ENCODE data around the gene GLIS1.

Gene GLIS1

DNA sequence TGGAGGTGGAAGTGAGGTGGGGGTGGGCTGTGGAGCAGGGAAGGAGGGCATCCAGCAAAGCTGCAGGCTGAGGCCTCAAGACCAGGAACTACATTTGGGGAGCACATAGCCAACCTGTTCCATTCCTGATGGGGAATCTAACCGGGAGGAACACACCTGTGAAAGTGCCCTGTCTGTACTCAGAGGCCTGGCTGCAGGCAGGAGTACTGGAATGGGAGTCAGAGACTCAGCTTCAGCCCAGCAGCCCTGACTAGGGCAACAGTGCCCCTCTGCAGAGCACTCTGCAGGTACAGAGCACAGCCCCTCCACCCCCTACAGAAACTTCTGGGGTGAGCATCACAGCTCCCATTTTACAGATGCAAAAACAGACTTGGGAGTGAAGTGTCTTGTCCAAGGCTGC lies 153.4 kb downstream of the GLIS1 start:
- Histone ChIP-seq H3K36me3 (replicated peaks; ENCODE audit: insufficient read depth, low read length) (no peaks in the 10 kb centered on the region), H3K4me1 (ENCODE audit: low read length) (peaks cover 17% of the 10 kb centered on the region), H2AFZ (ENCODE audit: low read length) (no peak overlapping the region; the same call in 1 of the 2 replicates), H3K4me2 (ENCODE audit: low read depth, low read length) (peak overlapping the region; percentile 12; the same call in 1 of the 2 replicates), H3K9ac (ENCODE audit: low read length) (no peak overlapping the region), H3K27me3 (replicated peaks; ENCODE audit: insufficient read depth, low read length) (no peaks in the 10 kb centered on the region), H4K20me1 (ENCODE audit: insufficient read depth, low read length) (no peaks in the 10 kb centered on the region), H3K9me3 (replicated peaks; ENCODE audit: insufficient read depth, low read length) (no peaks in the 10 kb centered on the region), H3K79me2 (ENCODE audit: low read length) (no peaks in the 10 kb centered on the region), H3K9me2 (replicated peaks; ENCODE audit: insufficient read depth, low read length) (no peaks in the 10 kb centered on the region), H3K4me3 (ENCODE audit: low read length) (no peak overlapping the region), H3F3A (ENCODE audit: insufficient read depth, low read length) (no peaks in the 10 kb centered on the region), H3K27ac (ENCODE audit: low read length) (no peak overlapping the region)
- no peak for DNase-seq
- no peak for TF ChIP-seq EZH2 (optimal IDR thresholded peaks at IDR 0.05; ENCODE audit: low read depth, low read length)
- TF ChIP-seq, protein P1, sequence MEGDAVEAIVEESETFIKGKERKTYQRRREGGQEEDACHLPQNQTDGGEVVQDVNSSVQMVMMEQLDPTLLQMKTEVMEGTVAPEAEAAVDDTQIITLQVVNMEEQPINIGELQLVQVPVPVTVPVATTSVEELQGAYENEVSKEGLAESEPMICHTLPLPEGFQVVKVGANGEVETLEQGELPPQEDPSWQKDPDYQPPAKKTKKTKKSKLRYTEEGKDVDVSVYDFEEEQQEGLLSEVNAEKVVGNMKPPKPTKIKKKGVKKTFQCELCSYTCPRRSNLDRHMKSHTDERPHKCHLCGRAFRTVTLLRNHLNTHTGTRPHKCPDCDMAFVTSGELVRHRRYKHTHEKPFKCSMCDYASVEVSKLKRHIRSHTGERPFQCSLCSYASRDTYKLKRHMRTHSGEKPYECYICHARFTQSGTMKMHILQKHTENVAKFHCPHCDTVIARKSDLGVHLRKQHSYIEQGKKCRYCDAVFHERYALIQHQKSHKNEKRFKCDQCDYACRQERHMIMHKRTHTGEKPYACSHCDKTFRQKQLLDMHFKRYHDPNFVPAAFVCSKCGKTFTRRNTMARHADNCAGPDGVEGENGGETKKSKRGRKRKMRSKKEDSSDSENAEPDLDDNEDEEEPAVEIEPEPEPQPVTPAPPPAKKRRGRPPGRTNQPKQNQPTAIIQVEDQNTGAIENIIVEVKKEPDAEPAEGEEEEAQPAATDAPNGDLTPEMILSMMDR (IDR thresholded peaks at IDR 0.05; ENCODE audit: low read length): no peak
- no peak for TF ChIP-seq EZH2phosphoT487 (IDR thresholded peaks at IDR 0.05; ENCODE audit: low read length)

GRCh38 chr1:53585129-53585528 lies 153.8 kb downstream of the GLIS1 start:
- H3K4me3 ChIP-seq (ENCODE audit: low read length): no peak overlapping the region
- H3K4me2 ChIP-seq (ENCODE audit: low read depth, low read length): peak overlapping the region; percentile 12; the same call in 1 of the 2 replicates
- H3K36me3 ChIP-seq (replicated peaks; ENCODE audit: insufficient read depth, low read length): no peaks in the 10 kb centered on the region
- no peaks in the 10 kb centered on the region for H3K9me2 ChIP-seq (replicated peaks; ENCODE audit: insufficient read depth, low read length)
- no peak overlapping the region for H3K9ac ChIP-seq (ENCODE audit: low read length)
- peaks cover 17% of the 10 kb centered on the region for H3K4me1 ChIP-seq (ENCODE audit: low read length)
- H3F3A ChIP-seq (ENCODE audit: insufficient read depth, low read length): no peaks in the 10 kb centered on the region
- no peaks in the 10 kb centered on the region for H4K20me1 ChIP-seq (ENCODE audit: insufficient read depth, low read length)
- H3K79me2 ChIP-seq (ENCODE audit: low read length): no peaks in the 10 kb centered on the region
- no peaks in the 10 kb centered on the region for H3K9me3 ChIP-seq (replicated peaks; ENCODE audit: insufficient read depth, low read length)
- no peak overlapping the region; the same call in 1 of the 2 replicates for H2AFZ ChIP-seq (ENCODE audit: low read length)
- no peak overlapping the region for H3K27ac ChIP-seq (ENCODE audit: low read length)
- TF ChIP-seq EZH2 (optimal IDR thresholded peaks at IDR 0.05; ENCODE audit: low read depth, low read length) (no peak), EZH2phosphoT487 (IDR thresholded peaks at IDR 0.05; ENCODE audit: low read length) (no peak)
- TF ChIP-seq, protein P1 (IDR thresholded peaks at IDR 0.05; ENCODE audit: low read length): no peak
- DNase-seq: peak; percentile 91
- H3K27me3 ChIP-seq (replicated peaks; ENCODE audit: insufficient read depth, low read length): no peaks in the 10 kb centered on the region

DNA sequence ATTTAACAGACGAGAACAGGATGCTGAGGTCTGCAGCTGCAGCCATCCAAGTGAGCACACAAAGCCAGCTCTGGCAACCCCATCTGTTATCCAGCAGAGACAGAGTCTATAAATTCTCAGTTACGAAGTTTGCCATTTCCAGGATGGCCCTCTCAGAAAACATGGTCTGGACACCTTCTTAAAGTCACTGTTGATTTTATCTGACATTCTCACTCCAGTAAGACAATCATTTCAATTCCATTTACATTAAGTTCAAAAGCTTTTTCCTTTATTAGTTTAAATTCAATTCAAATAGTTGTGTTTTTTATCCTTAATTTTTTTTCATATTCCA lies 154.2 kb downstream of the GLIS1 start:
- Histone ChIP-seq H3K27ac (ENCODE audit: low read length) (no peak overlapping the region), H3K36me3 (replicated peaks; ENCODE audit: insufficient read depth, low read length) (no peaks in the 10 kb centered on the region), H3K79me2 (ENCODE audit: low read length) (no peaks in the 10 kb centered on the region), H3K27me3 (replicated peaks; ENCODE audit: insufficient read depth, low read length) (no peaks in the 10 kb centered on the region), H3K4me1 (ENCODE audit: low read length) (peaks cover 17% of the 10 kb centered on the region), H4K20me1 (ENCODE audit: insufficient read depth, low read length) (no peaks in the 10 kb centered on the region), H3F3A (ENCODE audit: insufficient read depth, low read length) (no peaks in the 10 kb centered on the region), H3K4me2 (ENCODE audit: low read depth, low read length) (peak overlapping the region; percentile 12; the same call in 1 of the 2 replicates), H3K9me3 (replicated peaks; ENCODE audit: insufficient read depth, low read length) (no peaks in the 10 kb centered on the region), H3K9ac (ENCODE audit: low read length) (no peak overlapping the region), H3K4me3 (ENCODE audit: low read length) (no peak overlapping the region), H2AFZ (ENCODE audit: low read length) (no peak overlapping the region; the same call in 1 of the 2 replicates), H3K9me2 (replicated peaks; ENCODE audit: insufficient read depth, low read length) (no peaks in the 10 kb centered on the region)
- DNase-seq: no peak
- TF ChIP-seq EZH2phosphoT487 (IDR thresholded peaks at IDR 0.05; ENCODE audit: low read length) (no peak), EZH2 (optimal IDR thresholded peaks at IDR 0.05; ENCODE audit: low read depth, low read length) (no peak)
- TF ChIP-seq, protein P1 (IDR thresholded peaks at IDR 0.05; ENCODE audit: low read length): no peak
